GM12872 (cell line): ENCODE measurements around the gene DOCK9.

Experiments used
- TF ChIP-seq, protein P1 (sequence below): IDR thresholded peaks from 3 replicates; pipeline ENCODE4 v1.5.1; 2011; ENCODE audit warnings: low read depth, mild to moderate bottlenecking, low read length, moderate library complexity; ENCODE audit not compliant: insufficient read depth

DOCK9 gene

DNA sequence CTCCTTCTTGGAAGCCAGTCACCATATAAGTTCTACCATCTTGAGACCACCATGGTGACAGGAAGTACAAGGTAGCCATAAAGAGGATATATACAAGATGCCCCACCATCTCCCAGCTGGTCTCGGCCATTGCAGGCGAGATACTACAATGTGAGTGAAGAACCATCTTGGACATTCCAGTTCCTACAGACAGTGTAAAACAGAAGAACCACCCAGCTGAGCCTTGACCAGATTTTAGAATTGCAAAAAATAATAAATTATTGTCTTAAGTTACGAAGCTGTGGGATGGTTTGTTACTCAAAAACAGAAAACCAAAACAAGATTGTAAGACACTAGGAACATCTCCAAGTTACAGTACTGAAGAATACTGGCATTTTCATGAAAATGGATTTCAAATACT lies 43.6 kb downstream of the DOCK9 start:
- TF ChIP-seq, protein P1, sequence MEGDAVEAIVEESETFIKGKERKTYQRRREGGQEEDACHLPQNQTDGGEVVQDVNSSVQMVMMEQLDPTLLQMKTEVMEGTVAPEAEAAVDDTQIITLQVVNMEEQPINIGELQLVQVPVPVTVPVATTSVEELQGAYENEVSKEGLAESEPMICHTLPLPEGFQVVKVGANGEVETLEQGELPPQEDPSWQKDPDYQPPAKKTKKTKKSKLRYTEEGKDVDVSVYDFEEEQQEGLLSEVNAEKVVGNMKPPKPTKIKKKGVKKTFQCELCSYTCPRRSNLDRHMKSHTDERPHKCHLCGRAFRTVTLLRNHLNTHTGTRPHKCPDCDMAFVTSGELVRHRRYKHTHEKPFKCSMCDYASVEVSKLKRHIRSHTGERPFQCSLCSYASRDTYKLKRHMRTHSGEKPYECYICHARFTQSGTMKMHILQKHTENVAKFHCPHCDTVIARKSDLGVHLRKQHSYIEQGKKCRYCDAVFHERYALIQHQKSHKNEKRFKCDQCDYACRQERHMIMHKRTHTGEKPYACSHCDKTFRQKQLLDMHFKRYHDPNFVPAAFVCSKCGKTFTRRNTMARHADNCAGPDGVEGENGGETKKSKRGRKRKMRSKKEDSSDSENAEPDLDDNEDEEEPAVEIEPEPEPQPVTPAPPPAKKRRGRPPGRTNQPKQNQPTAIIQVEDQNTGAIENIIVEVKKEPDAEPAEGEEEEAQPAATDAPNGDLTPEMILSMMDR, result no peak

DNA sequence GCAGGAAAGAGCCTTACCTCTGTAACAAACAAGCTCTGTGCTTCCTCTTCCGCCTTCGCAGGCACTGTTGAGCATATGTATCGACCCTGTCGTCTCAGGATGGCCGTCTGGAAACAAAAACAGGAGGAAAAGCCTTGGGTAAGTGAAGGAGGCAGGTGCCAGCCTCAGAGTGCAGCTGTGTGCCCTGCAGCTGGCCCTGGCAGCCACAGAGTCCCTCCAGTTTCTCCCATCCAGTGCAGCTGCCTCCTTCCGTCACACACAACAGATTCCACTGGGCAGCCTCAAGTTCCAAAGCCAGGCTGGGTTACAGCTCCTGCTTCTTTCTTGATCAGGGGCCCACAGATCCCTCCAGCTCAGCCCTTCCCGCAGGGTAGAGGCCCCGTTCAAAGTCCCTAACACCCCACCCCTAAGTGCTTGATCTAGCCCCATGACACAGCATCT lies 47.7 kb downstream of the DOCK9 start:
- TF ChIP-seq, protein P1, result no peak

DNA sequence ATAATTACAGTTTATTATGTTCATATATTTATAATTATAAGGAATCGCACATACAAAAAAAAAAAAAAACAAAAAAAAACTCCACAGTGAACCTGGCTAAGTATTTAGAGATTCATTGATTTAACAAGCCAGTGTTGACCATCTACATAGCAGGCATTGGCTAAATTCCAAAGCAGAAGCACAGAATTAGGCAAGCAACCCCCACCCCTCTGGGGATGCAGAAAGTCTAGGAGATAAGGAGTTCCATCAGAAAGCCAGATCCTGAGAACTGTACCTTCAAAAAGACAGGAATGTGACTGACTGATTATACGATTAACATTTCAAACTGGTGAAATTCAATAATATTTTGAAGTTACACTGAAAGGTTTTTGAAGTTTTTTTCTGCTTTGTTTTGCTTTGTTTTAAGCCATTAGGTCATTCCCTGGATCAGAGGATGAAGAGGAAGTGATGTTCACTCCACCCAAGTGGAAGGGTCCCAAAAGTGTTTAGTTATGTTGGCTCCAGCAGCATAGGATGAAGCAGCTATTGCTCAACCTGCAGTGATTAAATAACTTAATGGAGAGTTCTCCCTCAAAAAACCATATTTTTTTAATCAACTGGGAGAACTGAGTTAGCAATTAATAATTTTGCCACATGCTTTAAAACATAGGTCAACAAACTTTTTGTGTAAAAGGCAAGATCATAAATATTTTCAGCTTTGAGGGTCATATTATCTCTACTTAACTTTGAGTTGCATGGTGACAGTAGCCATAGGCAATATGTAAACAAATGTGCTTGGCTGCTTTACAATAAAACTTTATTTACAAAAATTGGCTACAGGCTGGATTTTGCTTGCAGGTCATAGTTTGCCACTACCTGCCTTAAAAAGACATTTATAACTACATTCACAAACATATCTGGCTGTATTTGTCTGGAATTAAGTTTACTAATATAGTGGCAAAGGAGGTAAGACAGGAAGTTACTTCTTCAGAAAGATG lies 49.6 kb downstream of the DOCK9 start:
- TF ChIP-seq, protein P1, result no peak

DNA sequence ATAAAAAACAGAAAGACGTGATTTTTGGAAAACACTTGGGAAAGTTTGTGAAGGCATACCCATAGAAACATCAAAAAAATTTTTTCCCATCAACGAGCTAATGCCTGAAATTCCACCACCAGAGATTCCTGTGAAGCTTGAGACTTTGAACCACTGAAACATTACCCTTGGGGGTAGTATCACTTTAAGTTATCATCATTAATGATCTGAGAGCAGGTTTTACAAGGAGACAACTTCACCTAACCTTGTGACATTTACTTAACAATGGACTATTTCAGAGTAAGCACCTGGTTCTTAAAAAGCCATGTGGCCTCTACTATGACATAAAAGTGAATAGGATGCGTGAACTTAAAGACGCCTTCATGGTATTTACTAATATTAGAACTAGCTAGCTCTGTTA lies 51.9 kb downstream of the DOCK9 start:
- TF ChIP-seq, protein P1, result no peak

DNA sequence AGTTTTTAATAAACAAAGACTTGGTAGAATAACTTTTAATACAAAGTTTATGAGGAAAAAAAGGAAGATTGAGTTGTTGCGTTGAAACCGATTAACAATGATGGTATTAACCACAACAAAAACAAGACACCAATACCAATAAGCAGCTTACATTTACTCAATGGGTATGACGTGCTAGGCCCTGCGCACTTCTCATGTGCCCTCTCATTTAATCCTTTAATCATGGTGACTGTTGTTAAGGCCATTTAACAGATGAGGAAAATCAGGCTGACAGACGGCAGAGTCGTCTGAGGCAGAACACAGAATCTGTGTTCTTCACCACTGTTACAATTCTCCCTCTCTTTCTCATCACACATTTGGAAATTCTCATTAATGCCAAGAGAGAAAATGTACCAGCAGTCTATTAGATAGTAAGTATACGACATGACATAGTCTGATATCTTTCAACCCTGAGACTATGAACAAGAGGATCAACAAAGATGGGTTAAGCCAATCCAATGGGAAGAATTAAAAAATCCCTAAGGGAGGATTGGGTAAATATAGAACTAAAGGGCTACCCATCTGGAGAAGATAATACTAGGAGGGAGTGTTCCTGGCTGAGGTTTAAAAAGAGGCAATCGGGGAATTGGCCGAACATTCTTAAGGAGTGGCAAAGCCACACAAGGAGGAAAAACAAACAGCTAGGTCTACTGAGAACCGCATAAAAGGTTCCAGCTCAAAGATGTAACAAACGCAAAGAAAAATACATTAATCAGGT lies 54.0 kb downstream of the DOCK9 start:
- TF ChIP-seq, protein P1, result no peak

DNA sequence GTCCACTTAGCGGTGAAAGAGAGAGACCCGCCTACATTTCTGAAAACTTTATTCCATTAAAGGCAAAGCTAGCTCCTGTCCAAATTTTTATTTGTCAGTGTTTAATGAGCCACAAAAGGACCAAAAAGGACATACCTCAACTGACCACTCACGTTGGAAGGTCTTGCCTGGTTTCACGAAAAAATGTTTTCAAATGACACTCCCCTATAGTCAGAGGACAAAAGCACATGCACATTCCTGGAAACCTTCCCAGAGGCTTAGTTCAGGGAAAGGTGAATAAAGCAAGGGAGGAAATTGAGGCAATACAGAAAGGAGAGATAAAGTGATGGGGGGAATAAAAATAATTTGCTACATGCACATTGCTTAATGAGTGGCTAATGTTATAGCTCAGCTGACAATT lies 55.6 kb downstream of the DOCK9 start:
- TF ChIP-seq, protein P1, result no peak

DNA sequence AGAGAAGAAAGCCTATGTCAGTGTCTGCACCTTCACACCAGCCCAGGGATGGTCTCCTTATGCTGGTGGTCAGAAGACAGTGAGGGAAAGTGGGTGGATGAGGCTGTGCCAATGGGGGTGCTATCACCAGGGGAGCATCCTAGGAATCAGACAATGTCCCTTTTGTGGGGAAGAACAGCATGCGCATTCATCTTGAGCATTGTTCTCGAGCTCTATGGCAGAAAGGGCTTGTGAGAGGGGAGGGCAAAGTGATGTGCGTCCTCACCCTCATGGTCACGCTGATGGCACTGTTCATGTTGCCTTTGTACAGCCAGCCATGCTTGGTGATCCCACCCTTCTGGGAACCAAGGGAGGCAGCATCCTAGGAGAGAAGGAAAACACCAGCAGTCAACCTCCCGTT lies 56.1 kb downstream of the DOCK9 start:
- TF ChIP-seq, protein P1, result no peak
